Sigmoid colon (tissue), 7 donors: Measurements from ENCODE around the gene PIK3CD. TPM values are rescaled to one million over a fixed set of nuclear protein-coding genes. Genes with fewer than 3 reads are reported as not detected.
A peak's percentile ranks its signal among the peaks of the same experiment; 100 is the strongest.

ENCODE experiments used
- DNase-seq: peaks from one replicate; pipeline ENCODE4 v3.0.0-alpha.2; 2019
- H3K27ac ChIP-seq, 4 donors: fragments of 200-600 bp; sonication (generic); one replicate each; pipeline ENCODE4 v1.5.1; 2016 to 2019; ENCODE audit warnings: mild to moderate bottlenecking in 1 of 4
- H3K27me3 ChIP-seq, 3 donors: fragments of 200-600 bp; sonication (generic); one replicate each; pipeline ENCODE4 v1.5.1; 2019; ENCODE audit warnings: mild to moderate bottlenecking in 1 of 3
- H3K36me3 ChIP-seq, 4 donors: fragments of 200-600 bp; sonication (generic); one replicate each; pipeline ENCODE4 v1.5.1; 2016 to 2019
- H3K4me1 ChIP-seq, 4 donors: fragments of 200-600 bp; sonication (generic); one replicate each; pipeline ENCODE4 v1.5.1; 2017 to 2019
- H3K4me3 ChIP-seq, 4 donors: fragments of 200-600 bp; sonication (generic); one replicate each; pipeline ENCODE4 v1.5.1; 2017 to 2019; ENCODE audit warnings: mild to moderate bottlenecking in 2 of 4, moderate library complexity in 1 of 4
- H3K9me3 ChIP-seq, 4 donors: fragments of 200-600 bp in 3 of 4; sonication (generic) in 3 of 4; one replicate each; pipeline versions ENCODE4 v1.5.1 to v1.6.1; 2013 to 2019
- EP300 ChIP-seq, 4 donors: sonication (generic); formaldehyde crosslinking; IDR thresholded peaks; one replicate each; pipeline ENCODE4 v1.6.1; 2017; ENCODE audit warnings: antibody characterized with exemption in 4 of 4
- POLR2A ChIP-seq, 2 donors: fragments of 450-650 bp; IDR thresholded peaks; one replicate each; pipeline ENCODE4 v1.6.1; 2016; ENCODE audit warnings: antibody characterized with exemption in 2 of 2, mild to moderate bottlenecking in 2 of 2, moderate library complexity in 2 of 2
- POLR2AphosphoS5 ChIP-seq, 4 donors: sonication (generic); formaldehyde crosslinking; IDR thresholded peaks; one replicate each; pipeline ENCODE4 v1.6.1; 2017; ENCODE audit warnings: antibody characterized with exemption in 4 of 4
- WGBS, 2 donors: extraction: QIAGEN DNeasy Blood & Tissue Kit; methylation state at CpG; one replicate each; pipeline ENCODE4 v1.1.7; 2013; 5-methylcytosine and 5-hydroxymethylcytosine counted together
- intact Hi-C: fragments of 100-400 bp; cut with DNase I; formaldehyde crosslinking; loops from one replicate; pipeline ENCODE4 v1.15.1; 2023
- polyA plus RNA-seq, 3 donors: library from polyadenylated mRNA; stranded (reverse); fragments of 200-250 nt; gene quantifications; one replicate each; pipeline ENCODE4 v1.2.3, GENCODE V29; 2013
- total RNA-seq, 4 donors: library from RNA; depleted of rRNA; stranded (reverse); fragments of >200 nt; gene quantifications; one replicate each; pipeline ENCODE4 v1.1.0, GENCODE V29; 2016
- TF ChIP-seq, protein P1 (sequence below), 4 experiments: fragments of 450-650 bp in 3 of 4; fragments of 200-600 bp in 1 of 4; IDR thresholded peaks; one replicate each; pipeline ENCODE4 v1.5.1; 2016 to 2019; ENCODE audit warnings: antibody characterized with exemption in 4 of 4, mild to moderate bottlenecking in 3 of 4, moderate library complexity in 2 of 4
- donor health status: healthy with polysubstance abuse.
- donor health status: Bipolar disorder and iron deficiency.
- donor health status: healthy.

Gene PIK3CD
- total and polyA plus RNA-seq, 7 donors = 1.2 to 23.1 (median 8.7) TPM

DNA sequence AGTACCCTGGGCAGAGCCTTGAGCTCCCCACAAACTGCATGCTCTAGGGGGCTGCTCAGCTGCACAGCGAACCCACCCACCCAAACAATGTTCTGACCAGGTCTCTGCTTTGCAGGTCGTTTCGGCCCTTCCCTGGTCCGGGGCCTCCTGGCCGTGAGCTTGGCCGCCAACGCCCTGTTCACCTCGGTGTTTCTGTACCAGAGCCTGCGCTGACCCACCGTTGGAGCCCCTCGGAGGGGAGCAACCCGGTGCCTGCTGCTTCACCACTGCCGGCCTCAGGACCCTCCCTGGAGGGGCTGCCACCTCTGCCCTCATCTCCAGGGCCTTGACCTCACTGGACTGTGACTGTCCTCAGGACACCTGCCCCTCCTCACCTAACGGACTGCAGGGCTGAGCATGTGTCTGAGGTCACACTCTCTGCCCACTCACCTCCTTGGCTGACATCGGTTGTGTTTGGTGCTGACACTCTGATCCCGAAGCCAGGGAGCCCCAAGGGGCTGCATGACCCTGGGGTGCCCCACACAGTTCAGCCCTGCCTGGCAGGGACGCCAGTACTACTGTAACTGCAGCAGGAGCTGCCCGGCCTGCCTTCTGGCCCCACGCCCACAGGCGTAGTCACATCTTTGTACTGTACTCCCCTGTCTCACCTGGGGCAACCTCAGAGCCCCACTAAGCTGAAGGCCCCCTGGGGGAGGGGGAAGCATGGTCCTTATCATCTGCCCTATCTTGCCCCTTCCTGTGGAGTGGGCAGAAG, 38.5 kb upstream of the PIK3CD start:
- no peak overlapping the region for H3K27ac ChIP-seq
- H3K4me3 ChIP-seq = no peak overlapping the region
- no peaks in the 10 kb centered on the region for H3K4me1 ChIP-seq
- 83 to 89% methylated on average over 20 of the region's 20 CpGs for WGBS, 2 donors
- H3K27me3 ChIP-seq = peaks cover 0 to 10% (median 0%) of the 10 kb centered on the region in 3 donors
- TF ChIP-seq POLR2A (IDR thresholded peaks at IDR 0.05) (no peak), EP300 (IDR thresholded peaks at IDR 0.05) (no peak), POLR2AphosphoS5 (IDR thresholded peaks at IDR 0.05) (no peak)
- TF ChIP-seq, protein P1, sequence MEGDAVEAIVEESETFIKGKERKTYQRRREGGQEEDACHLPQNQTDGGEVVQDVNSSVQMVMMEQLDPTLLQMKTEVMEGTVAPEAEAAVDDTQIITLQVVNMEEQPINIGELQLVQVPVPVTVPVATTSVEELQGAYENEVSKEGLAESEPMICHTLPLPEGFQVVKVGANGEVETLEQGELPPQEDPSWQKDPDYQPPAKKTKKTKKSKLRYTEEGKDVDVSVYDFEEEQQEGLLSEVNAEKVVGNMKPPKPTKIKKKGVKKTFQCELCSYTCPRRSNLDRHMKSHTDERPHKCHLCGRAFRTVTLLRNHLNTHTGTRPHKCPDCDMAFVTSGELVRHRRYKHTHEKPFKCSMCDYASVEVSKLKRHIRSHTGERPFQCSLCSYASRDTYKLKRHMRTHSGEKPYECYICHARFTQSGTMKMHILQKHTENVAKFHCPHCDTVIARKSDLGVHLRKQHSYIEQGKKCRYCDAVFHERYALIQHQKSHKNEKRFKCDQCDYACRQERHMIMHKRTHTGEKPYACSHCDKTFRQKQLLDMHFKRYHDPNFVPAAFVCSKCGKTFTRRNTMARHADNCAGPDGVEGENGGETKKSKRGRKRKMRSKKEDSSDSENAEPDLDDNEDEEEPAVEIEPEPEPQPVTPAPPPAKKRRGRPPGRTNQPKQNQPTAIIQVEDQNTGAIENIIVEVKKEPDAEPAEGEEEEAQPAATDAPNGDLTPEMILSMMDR (IDR thresholded peaks at IDR 0.05) = no peak
- intact Hi-C loops = no loop called here
- no peak for DNase-seq
- no peaks in the 10 kb centered on the region for H3K9me3 ChIP-seq
- peaks cover 9 to 58% (median 17%) of the 10 kb centered on the region in 4 donors for H3K36me3 ChIP-seq

DNA sequence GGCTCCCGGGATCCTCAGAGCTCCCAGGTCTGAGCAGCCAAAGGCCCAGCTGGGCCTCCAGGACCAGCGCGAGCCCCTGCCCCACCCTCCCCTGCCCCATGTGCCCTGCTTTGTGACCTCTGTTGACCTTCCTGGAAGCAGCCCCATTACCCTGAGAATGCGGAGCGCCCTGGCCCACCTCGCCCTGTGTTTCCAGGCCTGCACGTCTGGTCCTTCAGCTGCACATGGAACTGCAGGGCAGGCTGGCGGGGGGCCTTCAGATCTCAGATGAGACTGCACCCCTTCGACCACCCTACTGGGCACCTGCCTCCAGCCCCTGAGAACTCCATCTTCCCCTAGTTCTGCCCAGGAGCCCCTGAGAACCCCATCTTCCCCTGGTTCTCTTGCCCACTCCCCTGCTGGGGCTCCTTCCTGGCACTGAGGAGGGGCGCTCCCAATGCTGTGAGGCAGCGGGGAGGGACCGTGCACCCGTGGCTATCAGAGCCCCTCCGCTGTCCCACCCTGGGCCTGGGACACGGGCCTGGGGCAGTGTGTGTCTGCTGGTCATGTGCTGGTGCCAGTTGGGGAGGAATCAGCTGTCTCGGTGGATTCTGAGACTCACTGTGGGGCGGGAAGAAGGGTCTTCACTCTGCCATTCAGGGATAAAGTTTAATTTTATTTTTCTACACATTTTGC, 37.8 kb upstream of the PIK3CD start:
- TF ChIP-seq POLR2A (IDR thresholded peaks at IDR 0.05) = no peak
- no peak for TF ChIP-seq POLR2AphosphoS5 (IDR thresholded peaks at IDR 0.05)
- no peak for TF ChIP-seq EP300 (IDR thresholded peaks at IDR 0.05)
- TF ChIP-seq, protein P1 (IDR thresholded peaks at IDR 0.05) = no peak
- 87 to 90% methylated on average over 17 of the region's 17 CpGs for WGBS, 2 donors

DNA sequence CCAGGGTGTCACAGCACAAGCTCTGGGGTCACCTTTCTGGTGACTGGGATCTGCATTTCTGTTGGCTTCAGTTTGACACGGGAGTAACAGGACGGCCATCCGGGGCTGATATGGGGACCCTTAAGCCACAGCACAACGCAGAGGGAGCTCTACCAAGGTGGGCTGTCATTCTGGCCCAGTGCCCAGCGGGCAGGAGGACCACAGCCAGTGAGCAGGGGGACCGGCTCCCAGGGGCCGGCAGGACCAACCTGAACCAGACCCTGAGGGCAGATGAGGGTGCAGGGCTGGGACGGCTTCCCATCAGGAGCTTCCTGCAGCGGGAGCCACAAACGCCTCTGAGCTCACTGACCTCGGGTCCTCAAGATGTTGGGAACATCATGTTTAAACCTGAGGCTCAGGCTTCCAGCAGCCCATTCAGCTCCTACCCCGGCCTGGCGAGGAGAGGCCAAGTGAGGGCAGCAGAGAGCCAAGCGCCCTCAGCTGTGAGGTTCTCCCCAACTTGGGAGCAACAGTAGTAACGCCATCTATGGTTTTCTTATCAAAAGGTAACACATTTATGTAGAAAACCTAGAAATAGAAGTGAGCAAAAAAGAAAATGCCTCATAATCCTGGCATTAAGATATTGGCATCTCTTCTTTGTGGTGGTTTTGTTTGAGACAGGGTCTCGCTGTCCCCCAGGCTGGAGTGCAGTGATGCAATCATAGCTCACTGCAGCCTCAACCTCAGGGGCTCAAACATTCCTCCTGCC, 36.0 kb upstream of the PIK3CD start:
- no peaks in the 10 kb centered on the region for H3K9me3 ChIP-seq
- TF ChIP-seq, protein P1 (IDR thresholded peaks at IDR 0.05) = peak in 2 of 4 experiments; percentile 38 to 50
- TF ChIP-seq EP300 (IDR thresholded peaks at IDR 0.05) = no peak
- peaks cover 0 to 25% (median 7%) of the 10 kb centered on the region in 3 donors for H3K27me3 ChIP-seq
- WGBS, 2 donors = 49 to 53% methylated on average over 16 of the region's 16 CpGs
- H3K36me3 ChIP-seq = peaks cover 9 to 34% (median 10%) of the 10 kb centered on the region in 4 donors
- no peak overlapping the region for H3K27ac ChIP-seq
- intact Hi-C loops = no loop called here
- DNase-seq = no peak
- no peaks in the 10 kb centered on the region for H3K4me1 ChIP-seq
- H3K4me3 ChIP-seq = no peak overlapping the region

More for the DNA sequence above, 37.8 kb upstream of the PIK3CD start:
- Histone ChIP-seq H3K36me3 (peaks cover 9 to 51% (median 15%) of the 10 kb centered on the region in 4 donors), H3K9me3 (no peaks in the 10 kb centered on the region), H3K27me3 (peaks cover 0 to 15% (median 0%) of the 10 kb centered on the region in 3 donors), H3K4me3 (no peak overlapping the region), H3K27ac (no peak overlapping the region), H3K4me1 (no peaks in the 10 kb centered on the region)
- DNase-seq = no peak
- intact Hi-C loops = no loop called here

DNA sequence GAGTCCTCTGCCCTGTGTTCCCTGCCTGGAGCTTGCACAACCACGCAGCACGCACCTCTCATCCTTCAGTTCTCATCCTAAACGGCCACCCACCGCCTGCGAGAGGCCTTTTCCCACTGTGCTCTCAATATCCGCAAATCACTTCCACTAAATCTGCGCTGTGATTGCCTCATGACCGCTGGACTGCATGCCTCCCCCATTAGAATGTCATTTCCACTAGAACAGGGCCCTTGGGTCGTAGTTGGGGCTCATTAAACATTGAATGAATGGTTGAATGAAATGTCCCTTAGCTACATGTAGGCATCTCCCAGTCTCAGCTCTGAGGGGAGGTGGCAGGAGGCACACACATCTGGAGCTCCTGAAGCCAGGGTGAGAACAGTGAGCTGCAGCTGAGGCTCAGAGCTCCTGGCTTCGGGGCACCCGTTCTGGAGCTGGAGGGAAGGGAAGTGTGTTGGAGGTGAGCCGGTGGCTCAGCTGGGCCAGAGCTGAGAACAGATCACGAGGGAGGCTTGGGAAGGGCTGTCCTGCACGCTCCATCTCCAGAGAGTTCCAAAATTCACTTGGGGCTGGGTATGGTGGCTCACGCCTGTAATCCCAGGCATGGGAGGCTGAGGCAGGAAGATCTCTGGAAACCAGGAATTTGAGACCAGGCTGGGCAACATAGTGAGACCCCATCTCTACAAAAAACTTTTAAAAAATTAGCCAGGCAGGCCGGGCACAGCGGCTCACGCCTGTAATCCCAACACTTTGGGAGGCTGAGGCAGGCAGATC, 32.4 kb upstream of the PIK3CD start:
- no peak overlapping the region for H3K27ac ChIP-seq
- no peaks in the 10 kb centered on the region for H3K36me3 ChIP-seq
- H3K9me3 ChIP-seq = no peaks in the 10 kb centered on the region
- TF ChIP-seq EP300 (IDR thresholded peaks at IDR 0.05) (no peak), POLR2A (IDR thresholded peaks at IDR 0.05) (no peak), POLR2AphosphoS5 (IDR thresholded peaks at IDR 0.05) (no peak)
- TF ChIP-seq, protein P1 (IDR thresholded peaks at IDR 0.05) = no peak
- H3K27me3 ChIP-seq = peaks cover 0 to 41% (median 7%) of the 10 kb centered on the region in 3 donors
- WGBS, 2 donors = 74 to 81% methylated on average over 18 of the region's 18 CpGs
- no peaks in the 10 kb centered on the region for H3K4me1 ChIP-seq
- DNase-seq = no peak
- intact Hi-C loops = no loop called here
- H3K4me3 ChIP-seq = no peak overlapping the region
